H54 (cell line): ENCODE results near the gene ANXA4.

Source experiments
- DNase-seq: peaks from one replicate; pipeline ENCODE4 v3.0.0; 2011; ENCODE audit warnings: low spot score, mixed read lengths; ENCODE audit not compliant: insufficient read length
- FAIRE-seq: peaks from 3 replicates; lab custom pipeline; 2011; peaks lifted over from hg19 to GRCh38; lab: Jason Lieb, UNC
- POLR2A ChIP-seq: IDR thresholded peaks from 2 replicates; pipeline ENCODE4 v1.6.1; 2011; ENCODE audit warnings: low read depth, mild to moderate bottlenecking, low read length

ANXA4 gene

DNA sequence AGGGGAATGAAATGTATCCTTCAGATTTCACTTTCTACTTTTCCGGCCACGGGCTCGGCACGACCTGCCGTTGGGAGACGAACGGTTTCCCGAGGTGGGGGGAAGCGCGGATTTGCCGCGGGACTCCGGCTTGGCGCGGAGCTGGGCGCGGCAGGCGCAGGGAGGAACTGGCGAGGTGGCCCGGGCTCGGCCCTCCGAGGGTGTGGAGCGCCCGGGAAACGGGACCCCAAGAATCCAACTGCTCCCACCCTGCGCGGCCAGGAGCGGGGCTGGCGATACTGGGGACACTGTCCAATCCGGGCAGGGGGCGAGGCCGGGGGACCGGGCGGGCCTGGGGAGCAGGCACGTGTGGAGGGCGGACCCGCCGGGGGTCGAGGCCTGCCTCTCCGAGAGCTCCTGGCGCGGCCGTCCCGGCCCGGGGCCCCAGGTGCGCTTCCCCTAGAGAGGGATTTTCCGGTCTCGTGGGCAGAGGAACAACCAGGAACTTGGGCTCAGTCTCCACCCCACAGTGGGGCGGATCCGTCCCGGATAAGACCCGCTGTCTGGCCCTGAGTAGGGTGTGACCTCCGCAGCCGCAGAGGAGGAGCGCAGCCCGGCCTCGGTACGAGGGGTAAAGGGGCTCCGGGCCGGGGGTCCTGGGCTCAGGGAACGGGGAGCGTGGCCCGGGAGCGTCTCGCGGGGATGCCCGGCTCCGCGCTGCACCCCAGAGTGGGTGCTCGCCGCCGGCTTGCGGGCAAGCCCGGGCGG is at the start of gene ANXA4:
Gene ANXA4 (plus strand): TSS at position 560 of the 747 bp plus-strand sequence. CDS start 39,432 bp downstream, outside the sequence.
- FAIRE-seq (no peak), DNase-seq (peak; percentile 75)

DNA sequence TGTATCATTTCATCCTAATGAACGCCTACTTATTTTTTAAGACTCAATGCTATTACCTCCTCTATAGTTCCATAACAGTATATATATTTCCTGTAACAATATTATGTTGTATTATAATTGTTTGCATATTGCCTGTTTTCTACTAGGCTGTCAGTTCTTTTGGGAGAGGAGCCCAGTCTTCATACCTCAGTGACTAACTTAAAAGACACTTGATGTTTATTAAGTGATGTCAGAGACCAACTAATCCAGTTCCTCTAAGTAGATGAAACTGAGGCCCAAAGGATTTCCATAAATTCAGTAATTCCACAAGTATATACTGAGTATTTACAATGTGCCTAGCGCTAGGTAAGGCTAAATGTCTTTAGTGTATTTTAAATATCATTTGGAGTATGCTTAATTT is 49.5 kb upstream of the ANXA4 start:
- DNase-seq = no peak
- no peak for FAIRE-seq
- no peak for TF ChIP-seq POLR2A

More for the DNA sequence above, at the start of gene ANXA4:
- TF ChIP-seq POLR2A = peak; percentile 75

DNA sequence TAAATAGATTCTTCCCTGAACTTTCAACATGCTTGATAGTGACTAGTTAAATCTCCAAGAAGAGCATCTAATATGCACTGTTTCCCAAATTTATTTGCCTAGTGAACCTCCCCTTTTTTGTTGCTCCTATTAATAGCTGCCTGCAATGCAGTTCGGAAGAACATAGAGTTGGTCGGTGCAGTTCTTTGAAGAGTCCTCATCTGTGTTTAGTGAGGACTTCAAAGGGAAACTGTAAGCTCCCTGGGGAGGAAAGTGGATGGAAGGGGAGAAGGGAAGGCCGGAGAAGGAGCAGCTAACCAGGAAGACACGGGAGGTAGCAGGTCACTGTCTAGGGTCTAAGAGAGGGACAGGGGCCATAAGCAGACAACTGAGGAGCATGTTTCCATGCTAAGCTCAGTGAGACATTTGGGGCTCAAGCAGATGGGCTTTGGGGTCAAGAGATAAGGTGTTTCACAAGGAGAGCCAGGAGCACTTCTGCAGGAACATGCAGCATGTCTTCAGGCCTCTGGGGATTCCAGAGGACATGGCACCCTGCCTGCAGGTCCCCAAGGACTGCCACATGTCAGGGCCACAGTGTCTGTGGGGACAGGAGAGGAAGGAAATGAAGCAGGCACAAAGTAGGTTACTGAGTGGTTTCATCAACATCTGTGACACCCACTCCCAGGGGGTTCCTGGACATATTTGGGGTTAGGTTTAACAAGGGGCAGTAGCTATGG is 48.7 kb upstream of the ANXA4 start:
- FAIRE-seq = no peak
- no peak for DNase-seq
- no peak for TF ChIP-seq POLR2A

- no peak for TF ChIP-seq POLR2A
- no peak for DNase-seq
- FAIRE-seq = no peak
Observed at GRCh38 chr2:69693775-69694450, 48.0 kb upstream of the ANXA4 start.

GRCh38 chr2:69694894-69695849 is 46.8 kb upstream of the ANXA4 start:
- no peak for DNase-seq
- TF ChIP-seq POLR2A = no peak
- FAIRE-seq = no peak

DNA sequence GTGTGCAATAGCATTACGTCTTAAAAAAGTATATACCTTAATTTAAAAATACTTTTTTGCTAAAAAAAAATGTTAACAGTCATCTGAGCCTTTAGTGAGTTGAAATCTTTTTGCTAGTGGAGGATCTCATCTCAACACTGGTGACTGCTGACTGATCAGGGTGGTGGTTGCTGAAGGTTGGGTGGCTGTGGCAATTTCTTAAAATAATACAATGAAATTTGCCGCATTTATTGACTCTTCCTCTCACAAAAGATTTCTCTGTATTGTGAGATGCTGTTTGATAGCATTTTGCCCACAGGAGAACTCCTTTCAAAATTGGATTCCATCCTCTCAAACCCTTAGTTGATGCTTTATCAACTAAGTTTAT is 46.1 kb upstream of the ANXA4 start:
- no peak for FAIRE-seq
- no peak for TF ChIP-seq POLR2A

DNA sequence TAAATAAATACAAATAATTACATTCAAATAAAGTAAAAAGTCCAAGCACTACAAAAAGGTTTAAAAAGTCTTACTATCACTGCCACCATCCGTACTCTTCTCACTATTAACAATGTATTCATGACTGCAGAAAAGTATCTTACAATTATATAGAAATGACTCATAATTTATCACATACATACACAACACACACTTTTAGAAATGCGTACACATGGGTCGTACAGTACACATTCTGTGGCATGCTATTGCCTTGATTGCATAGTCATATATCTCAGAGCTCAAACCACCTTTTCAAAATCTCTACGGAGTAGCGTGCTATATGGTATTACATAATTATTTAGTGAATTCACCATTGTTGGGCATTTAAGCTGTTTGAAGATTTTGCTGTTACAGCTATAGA is 41.6 kb upstream of the ANXA4 start:
- TF ChIP-seq POLR2A = no peak
- FAIRE-seq (no peak), DNase-seq (no peak)

More for the DNA sequence above, 46.1 kb upstream of the ANXA4 start:
- DNase-seq = no peak

- no peak for DNase-seq
- no peak for TF ChIP-seq POLR2A
- peak; percentile 55 for FAIRE-seq
Observed at GRCh38 chr2:69701100-69701945, 40.6 kb upstream of the ANXA4 start.

- no peak for FAIRE-seq
- TF ChIP-seq POLR2A = no peak
- no peak for DNase-seq
Observed at GRCh38 chr2:69703189-69703588, 38.7 kb upstream of the ANXA4 start.

- TF ChIP-seq POLR2A = no peak
- FAIRE-seq = peak; percentile 45
Observed at GRCh38 chr2:69704446-69704845, 37.5 kb upstream of the ANXA4 start.

DNA sequence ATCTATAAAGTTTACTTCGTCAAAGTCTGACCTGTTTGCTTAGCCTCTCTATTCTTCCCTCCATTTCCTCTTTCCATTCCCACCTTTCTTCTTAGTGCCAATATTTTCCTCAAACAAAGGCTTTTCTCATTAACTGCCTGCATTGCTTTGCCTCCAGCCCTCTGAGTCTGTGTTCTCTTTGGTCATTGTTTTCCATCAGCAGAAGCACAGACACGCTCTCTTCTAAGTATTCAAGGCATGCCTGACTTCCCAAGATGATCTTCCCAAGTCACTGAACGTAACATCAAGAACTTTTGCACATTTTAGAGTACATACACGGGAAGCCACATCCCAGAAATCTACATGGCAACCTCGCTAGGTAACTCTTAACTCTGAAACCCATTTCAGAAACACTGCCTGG is 32.6 kb upstream of the ANXA4 start:
- FAIRE-seq (no peak), DNase-seq (no peak)
- TF ChIP-seq POLR2A = no peak

More at GRCh38 chr2:69704446-69704845, 37.5 kb upstream of the ANXA4 start:
- no peak for DNase-seq

DNA sequence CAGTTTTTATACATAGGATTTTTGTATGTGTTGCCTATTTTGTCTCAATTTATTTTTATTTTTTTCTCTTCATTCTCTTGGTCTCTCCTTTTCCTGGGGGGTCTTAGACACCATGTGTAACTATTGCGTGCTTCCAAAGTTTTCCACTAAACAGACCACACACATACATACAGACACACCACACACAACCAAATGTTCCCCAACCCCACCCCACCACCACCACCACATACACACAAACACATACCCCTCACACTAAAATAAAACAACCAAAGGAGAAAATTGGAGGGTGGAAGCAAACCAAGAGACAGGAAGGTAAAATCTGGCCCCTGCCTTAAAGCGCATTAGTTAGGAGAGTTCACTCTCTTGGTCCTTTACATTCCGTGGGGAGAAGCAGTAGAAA is 30.0 kb upstream of the ANXA4 start:
- no peak for TF ChIP-seq POLR2A
- DNase-seq (no peak), FAIRE-seq (no peak)
